GM12892 (cell line): ENCODE measurements around the gene NFKBIL1.
"Not testable (repeated sequence)": the region's sequence is repeated elsewhere in the genome, so short reads cannot be mapped to it uniquely, and the experiment has no call there.

Source experiments
- DNase-seq: peaks from one replicate; pipeline ENCODE4 v3.0.0; 2011; ENCODE audit not compliant: insufficient read length
- FAIRE-seq: peaks from 2 replicates; lab custom pipeline; 2011; peaks lifted over from hg19 to GRCh38; lab: Jason Lieb, UNC
- POLR2A ChIP-seq: IDR thresholded peaks from 2 replicates; pipeline ENCODE4 v1.6.1; 2011; ENCODE audit warnings: low read depth, low read length, control low read depth
- POLR2AphosphoS5 ChIP-seq: IDR thresholded peaks from 2 replicates; pipeline ENCODE4 v1.6.1; 2011; ENCODE audit warnings: low read depth, low read length, control low read depth
- TAF1 ChIP-seq: IDR thresholded peaks from 2 replicates; pipeline ENCODE4 v1.6.1; 2011; ENCODE audit warnings: low read depth, mild to moderate bottlenecking, control low read depth, low read length, borderline replicate concordance

Gene NFKBIL1

GRCh38 chr6:31538805-31539400, 8.5 kb upstream of the NFKBIL1 start:
- TF ChIP-seq TAF1 (no peak), POLR2AphosphoS5 (no peak), POLR2A (no peak)
- DNase-seq (no peak), FAIRE-seq (no peak)

- FAIRE-seq (no peak), DNase-seq (no peak)
- TF ChIP-seq POLR2A (no peak), POLR2AphosphoS5 (no peak), TAF1 (no peak)
Measured at GRCh38 chr6:31540640-31541039, 6.8 kb upstream of the NFKBIL1 start.

- DNase-seq (no peak), FAIRE-seq (peak; percentile 48)
Measured at GRCh38 chr6:31541059-31541657, 6.2 kb upstream of the NFKBIL1 start.

GRCh38 chr6:31541658-31542521, 5.5 kb upstream of the NFKBIL1 start, which contains the start of gene DDX39B:
Gene DDX39B, minus strand, starts transcription at chr6:31542003. Its CDS starts 1,471 bp downstream, at chr6:31540532.
- FAIRE-seq (peak; percentile 92), DNase-seq (peak; percentile 76)
- TF ChIP-seq POLR2A (peak; percentile 98), TAF1 (peak; percentile 100), POLR2AphosphoS5 (peak; percentile 99)

More at GRCh38 chr6:31541059-31541657, 6.2 kb upstream of the NFKBIL1 start:
- TF ChIP-seq TAF1, result no peak
- TF ChIP-seq POLR2A, result no peak
- no peak for TF ChIP-seq POLR2AphosphoS5

GRCh38 chr6:31543639-31544038, 3.8 kb upstream of the NFKBIL1 start:
- TF ChIP-seq POLR2AphosphoS5, result no peak
- TF ChIP-seq POLR2A, result no peak
- TF ChIP-seq TAF1, result no peak
- no peak for FAIRE-seq
- no peak for DNase-seq

- DNase-seq (no peak), FAIRE-seq (no peak)
- no peak for TF ChIP-seq POLR2A
- no peak for TF ChIP-seq POLR2AphosphoS5
- no peak for TF ChIP-seq TAF1
Measured at GRCh38 chr6:31544676-31545075, 2.7 kb upstream of the NFKBIL1 start.

GRCh38 chr6:31545291-31545690, 2.1 kb upstream of the NFKBIL1 start:
- FAIRE-seq, result no peak
- TF ChIP-seq TAF1 (no peak), POLR2AphosphoS5 (no peak), POLR2A (no peak)
- DNase-seq, result no peak

- DNase-seq, result no peak
- peak; percentile 92 for FAIRE-seq
- TF ChIP-seq POLR2AphosphoS5 (no peak), POLR2A (no peak), TAF1 (no peak)
Measured at GRCh38 chr6:31546339-31546957, 960 bp upstream of the NFKBIL1 start, which contains the start of gene ATP6V1G2. Gene ATP6V1G2, minus strand, starts transcription at chr6:31546608. Its CDS starts 49 bp downstream, at chr6:31546559.

GRCh38 chr6:31547727-31548543, 527 bp downstream of the NFKBIL1 start:
- TF ChIP-seq POLR2AphosphoS5, result 0 out of 2 replicates have a peak, but pooled peaks have one; percentile 3
- no peak for TF ChIP-seq POLR2A
- no peak for TF ChIP-seq TAF1
- no peak for DNase-seq
- FAIRE-seq, result no peak

- DNase-seq (no peak), FAIRE-seq (no peak)
- no peak for TF ChIP-seq POLR2AphosphoS5
- no peak for TF ChIP-seq TAF1
- no peak for TF ChIP-seq POLR2A
Measured at GRCh38 chr6:31548544-31548873, 1.1 kb downstream of the NFKBIL1 start.

- FAIRE-seq, result peak; percentile 62
- DNase-seq, result not testable (repeated sequence)
Measured at GRCh38 chr6:31551371-31551770, 4.0 kb downstream of the NFKBIL1 start.
